MM.1S (cell line): ENCODE data around the gene RNF214.

Experiments
- DNase-seq: peaks from one replicate; pipeline ENCODE4 v3.0.0-alpha.2; 2015
- H2AFZ ChIP-seq: fragments of 300-600 bp; sonication (generic); 2 replicates; pipeline ENCODE4 v1.6.0; 2016; ENCODE audit warnings: antibody characterized with exemption, low read length
- H3F3A ChIP-seq: fragments of 300-600 bp; sonication (generic); 2 replicates; pipeline ENCODE4 v1.6.1; 2016; ENCODE audit warnings: mild to moderate bottlenecking, antibody characterized with exemption, low read length, moderate library complexity, mixed read lengths; ENCODE audit not compliant: insufficient read depth
- H3K27ac ChIP-seq: fragments of 300-600 bp; sonication (generic); 2 replicates; pipeline ENCODE4 v1.5.1; 2016; ENCODE audit warnings: mild to moderate bottlenecking, low read length
- H3K27me3 ChIP-seq: fragments of 300-600 bp; sonication (generic); replicated peaks from 2 replicates; pipeline ENCODE4 v1.6.0; 2016; ENCODE audit warnings: low read length; ENCODE audit not compliant: insufficient read depth
- H3K36me3 ChIP-seq: fragments of 300-600 bp; sonication (generic); replicated peaks from 2 replicates; pipeline ENCODE4 v1.6.1; 2016; ENCODE audit warnings: mild to moderate bottlenecking, low read length, mixed read lengths; ENCODE audit not compliant: insufficient read depth
- H3K4me1 ChIP-seq: fragments of 300-600 bp; sonication (generic); 2 replicates; pipeline ENCODE4 v1.6.1; 2016; ENCODE audit warnings: low read length, mixed read lengths
- H3K4me2 ChIP-seq: fragments of 300-600 bp; sonication (generic); 2 replicates; pipeline ENCODE4 v1.6.0; 2016; ENCODE audit warnings: low read depth, low read length
- H3K4me3 ChIP-seq: fragments of 300-600 bp; sonication (generic); 2 replicates; pipeline ENCODE4 v1.5.1; 2016; ENCODE audit warnings: low read length, mixed read lengths
- H3K79me2 ChIP-seq: fragments of 300-600 bp; sonication (generic); 2 replicates; pipeline ENCODE4 v1.6.1; 2016; ENCODE audit warnings: mixed run types, low read length, mixed read lengths
- H3K9ac ChIP-seq: fragments of 300-600 bp; sonication (generic); 2 replicates; pipeline ENCODE4 v1.6.1; 2016; ENCODE audit warnings: low read length, mixed read lengths
- H3K9me2 ChIP-seq: fragments of 300-600 bp; sonication (generic); replicated peaks from 2 replicates; pipeline ENCODE4 v1.6.1; 2016; ENCODE audit warnings: mild to moderate bottlenecking, low read length, mixed read lengths; ENCODE audit not compliant: insufficient read depth
- H3K9me3 ChIP-seq: fragments of 300-600 bp; sonication (generic); replicated peaks from 2 replicates; pipeline ENCODE4 v1.6.1; 2016; ENCODE audit warnings: mild to moderate bottlenecking, low read length, mixed read lengths; ENCODE audit not compliant: insufficient read depth
- H4K20me1 ChIP-seq: fragments of 300-600 bp; sonication (generic); 2 replicates; pipeline ENCODE4 v1.6.1; 2016; ENCODE audit warnings: mild to moderate bottlenecking, low read length, moderate library complexity, mixed read lengths; ENCODE audit not compliant: insufficient read depth
- CTCF ChIP-seq: fragments of 300-600 bp; sonication (generic); IDR thresholded peaks from 2 replicates; pipeline ENCODE4 v1.5.1; 2016; ENCODE audit warnings: antibody characterized with exemption, low read length, mixed read lengths
- EZH2 ChIP-seq: fragments of 300-600 bp; sonication (generic); optimal IDR thresholded peaks from 2 replicates; pipeline ENCODE3; 2017; ENCODE audit warnings: low read depth, mild to moderate bottlenecking, antibody characterized with exemption, low read length, mixed read lengths
- EZH2phosphoT487 ChIP-seq: fragments of 300-600 bp; sonication (generic); IDR thresholded peaks from 2 replicates; pipeline ENCODE4 v1.6.1; 2018; ENCODE audit warnings: antibody characterized with exemption, low read length

The RNF214 gene

DNA sequence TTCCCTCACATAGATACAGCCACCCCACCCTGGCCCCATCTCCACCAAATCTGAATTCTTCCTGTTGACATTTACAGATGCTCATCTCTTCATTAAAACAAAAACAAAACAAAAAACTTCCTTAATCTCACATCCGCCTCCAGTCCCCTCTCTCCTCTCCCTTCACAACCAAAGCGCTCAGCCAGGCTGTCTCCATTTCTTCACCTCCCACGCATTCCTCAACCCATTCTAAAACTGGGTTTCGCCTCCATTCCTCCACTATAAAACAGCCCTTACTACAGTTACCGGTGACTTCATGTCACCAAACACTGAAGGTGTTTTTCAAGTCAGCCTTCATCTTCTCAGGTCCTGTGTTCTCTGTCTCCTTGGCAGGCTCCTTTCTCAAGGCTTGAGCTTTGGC is 68.3 kb downstream of the RNF214 start:
- no peaks in the 10 kb centered on the region for H4K20me1 ChIP-seq
- no peak overlapping the region for H3K27ac ChIP-seq
- no peak overlapping the region for H3K4me2 ChIP-seq

DNA sequence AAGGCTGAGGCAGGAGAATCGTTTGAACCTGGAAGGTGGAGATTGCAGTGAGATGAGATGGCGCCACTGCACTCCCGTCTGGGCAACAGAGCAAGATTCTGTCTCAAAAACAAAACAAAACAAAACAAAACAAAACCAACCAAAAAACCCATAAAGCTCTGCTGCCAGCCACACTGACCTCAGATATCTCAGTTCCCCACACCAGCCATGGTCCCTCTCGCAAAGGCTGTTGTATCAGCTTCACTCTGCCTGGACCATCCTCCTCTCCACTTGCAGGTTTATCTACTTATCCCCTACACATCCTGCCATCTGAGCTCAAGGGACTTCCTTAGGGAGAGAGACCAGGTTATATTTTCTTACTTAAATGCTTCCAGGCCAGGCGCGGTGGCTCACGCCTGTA is 69.8 kb downstream of the RNF214 start:
- H3K4me1 ChIP-seq: no peaks in the 10 kb centered on the region
- H3K27me3 ChIP-seq: no peaks in the 10 kb centered on the region
- H3K9ac ChIP-seq: no peak overlapping the region
- H3K4me2 ChIP-seq: no peak overlapping the region
- DNase-seq: no peak
- H3K4me3 ChIP-seq: no peak overlapping the region
- H4K20me1 ChIP-seq: no peaks in the 10 kb centered on the region
- no peaks in the 10 kb centered on the region for H3K36me3 ChIP-seq
- H3K9me3 ChIP-seq: no peaks in the 10 kb centered on the region
- H2AFZ ChIP-seq: no peak overlapping the region
- no peak for TF ChIP-seq CTCF
- no peak for TF ChIP-seq EZH2phosphoT487
- no peak for TF ChIP-seq EZH2
- H3K27ac ChIP-seq: no peak overlapping the region
- H3K79me2 ChIP-seq: no peaks in the 10 kb centered on the region
- no peaks in the 10 kb centered on the region for H3F3A ChIP-seq
- H3K9me2 ChIP-seq: no peaks in the 10 kb centered on the region

More for the DNA sequence above, 68.3 kb downstream of the RNF214 start:
- Histone ChIP-seq H3K9me3 (no peaks in the 10 kb centered on the region), H3K36me3 (no peaks in the 10 kb centered on the region), H3K9me2 (no peaks in the 10 kb centered on the region), H3K9ac (no peak overlapping the region), H3F3A (no peaks in the 10 kb centered on the region), H3K4me1 (no peaks in the 10 kb centered on the region), H3K79me2 (no peaks in the 10 kb centered on the region), H2AFZ (no peak overlapping the region), H3K4me3 (no peak overlapping the region), H3K27me3 (no peaks in the 10 kb centered on the region)
- no peak for TF ChIP-seq EZH2phosphoT487
- no peak for TF ChIP-seq CTCF
- TF ChIP-seq EZH2: no peak
- no peak for DNase-seq

- Histone ChIP-seq H3F3A (no peaks in the 10 kb centered on the region), H3K4me2 (no peak overlapping the region), H3K4me1 (no peaks in the 10 kb centered on the region), H3K27me3 (no peaks in the 10 kb centered on the region), H3K9ac (no peak overlapping the region), H3K4me3 (no peak overlapping the region), H4K20me1 (no peaks in the 10 kb centered on the region), H3K9me2 (no peaks in the 10 kb centered on the region), H2AFZ (no peak overlapping the region), H3K27ac (no peak overlapping the region), H3K79me2 (no peaks in the 10 kb centered on the region), H3K36me3 (no peaks in the 10 kb centered on the region), H3K9me3 (no peaks in the 10 kb centered on the region)
- DNase-seq: no peak
- no peak for TF ChIP-seq EZH2
- no peak for TF ChIP-seq CTCF
- TF ChIP-seq EZH2phosphoT487: no peak
Observed at GRCh38 chr11:117303101-117303500, 70.6 kb downstream of the RNF214 start.
